ENCODE results near the gene EBI3.

GRCh38 chr19:4268816-4269430, 39.6 kb downstream of the EBI3 start:
- TF ChIP-seq POLR2AphosphoS5 (IDR thresholded peaks at IDR 0.05) (no peak), CTCF (IDR thresholded peaks at IDR 0.05) (no peak), EP300 (IDR thresholded peaks at IDR 0.05) (no peak)

Measured in upper lobe of left lung (tissue), 4 donors.